GM12872 (cell line): ENCODE data around the gene DNAH14.

Experiments
- CTCF ChIP-seq: IDR thresholded peaks from 3 replicates; pipeline ENCODE4 v1.5.1; 2011; ENCODE audit warnings: low read depth, mild to moderate bottlenecking, low read length, moderate library complexity; ENCODE audit not compliant: insufficient read depth

DNAH14 gene

GRCh38 chr1:224896130-224896781 lies 33.2 kb upstream of the DNAH14 start:
- TF ChIP-seq CTCF: no peak

GRCh38 chr1:224897529-224898327 lies 31.7 kb upstream of the DNAH14 start:
- TF ChIP-seq CTCF: no peak

GRCh38 chr1:224898937-224899336 lies 30.5 kb upstream of the DNAH14 start:
- no peak for TF ChIP-seq CTCF

DNA sequence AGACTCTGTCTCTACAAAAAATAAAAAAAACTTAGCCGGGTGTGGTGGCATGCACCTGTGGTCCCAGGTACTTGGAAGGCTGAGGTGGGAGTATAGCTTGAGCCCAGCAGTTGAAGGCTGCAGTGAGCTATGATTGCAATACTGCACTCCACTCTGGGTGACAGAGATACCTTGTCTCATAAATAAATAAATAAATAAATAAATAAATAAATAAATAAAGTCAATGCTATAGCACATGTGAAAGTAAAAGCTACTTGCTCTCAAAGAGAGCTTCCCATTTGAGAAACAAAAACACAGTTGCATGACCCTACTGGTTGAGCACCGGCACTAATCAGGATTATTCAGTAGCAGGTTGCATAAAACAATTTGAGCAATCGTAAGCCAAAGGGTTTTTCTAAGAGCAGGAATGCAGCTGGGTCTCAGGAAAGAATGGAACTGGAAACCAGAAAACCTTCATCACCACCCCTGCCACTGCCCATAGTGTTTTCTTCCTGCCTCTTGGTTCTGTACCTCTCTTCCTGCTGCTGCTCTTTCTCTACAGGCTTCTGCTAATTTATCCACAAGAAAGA lies 29.3 kb upstream of the DNAH14 start:
- TF ChIP-seq CTCF: no peak

GRCh38 chr1:224901087-224901810 lies 28.2 kb upstream of the DNAH14 start:
- TF ChIP-seq CTCF: no peak

DNA sequence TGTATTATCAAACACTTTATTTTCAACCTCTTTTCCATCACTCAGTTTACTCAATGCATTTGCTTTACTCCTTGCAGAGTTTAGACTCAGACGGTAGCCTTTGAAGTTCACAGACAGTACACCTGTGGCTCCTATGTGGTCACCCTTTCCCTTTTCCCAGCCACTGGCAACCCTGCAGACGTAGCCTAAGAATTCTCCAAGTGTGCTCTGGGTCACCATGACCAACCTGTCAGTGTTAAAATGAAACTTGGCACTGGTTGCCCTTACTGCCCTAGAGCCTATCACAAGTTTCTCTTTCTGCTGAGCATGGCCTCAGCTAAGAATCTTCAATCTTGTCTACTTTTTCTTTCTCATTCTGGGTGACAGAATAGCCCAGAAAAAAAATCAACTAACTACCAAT lies 25.5 kb upstream of the DNAH14 start:
- no peak for TF ChIP-seq CTCF

- no peak for TF ChIP-seq CTCF
Observed at GRCh38 chr1:224906340-224906739, 23.1 kb upstream of the DNAH14 start.
